MCF 10A (cell line): ENCODE data around the gene GTSE1. TPM values are rescaled to one million over a fixed set of nuclear protein-coding genes. Genes with fewer than 3 reads are reported as not detected.

Experiments
- BruUV-seq: library from RNA; stranded (reverse); fragments of 400-500 nt; replicated peaks from 2 replicates; lab custom pipeline; 2021; lab: Mats Ljungman, UMichigan
- CTCF ChIA-PET: fragments of 300-600 bp; sonication (Branson Sonifier 250); formaldehyde crosslinking; extraction: SDS; loops from one replicate; lab custom pipeline; 2021; ENCODE audit warnings: antibody characterized with exemption, inconsistent platforms; lab: Yijun Ruan, JAX
- POLR2A ChIA-PET: fragments of 300-600, 350-650 bp; sonication (Branson Sonifier 250); formaldehyde crosslinking; extraction: SDS; loops from one replicate; lab custom pipeline; 2020; ENCODE audit warnings: antibody characterized with exemption, inconsistent platforms; lab: Yijun Ruan, JAX
- DNase-seq: peaks from one replicate; pipeline ENCODE4 v3.0.0-alpha.2; 2018; ENCODE audit not compliant: unreplicated experiment
- H3K27ac Mint-ChIP-seq: one replicate; pipeline ENCODE4 v1.8.0; 2022; ENCODE audit warnings: mild to moderate bottlenecking, low read depth, mixed read lengths; ENCODE audit not compliant: unreplicated experiment
- H3K27me3 Mint-ChIP-seq: one replicate; pipeline ENCODE4 v1.8.0; 2022; ENCODE audit warnings: mixed read lengths; ENCODE audit not compliant: insufficient read depth, unreplicated experiment
- H3K36me3 Mint-ChIP-seq: one replicate; pipeline ENCODE4 v1.8.0; 2022; ENCODE audit warnings: mild to moderate bottlenecking, moderate library complexity, mixed read lengths; ENCODE audit not compliant: insufficient read depth, unreplicated experiment
- H3K4me1 Mint-ChIP-seq: one replicate; pipeline ENCODE4 v1.8.0; 2022; ENCODE audit warnings: mixed read lengths; ENCODE audit not compliant: insufficient read depth, unreplicated experiment
- H3K4me3 Mint-ChIP-seq: one replicate; pipeline ENCODE4 v1.8.0; 2022; ENCODE audit warnings: mild to moderate bottlenecking, moderate library complexity, mixed read lengths; ENCODE audit not compliant: unreplicated experiment
- H3K9me3 Mint-ChIP-seq: one replicate; pipeline ENCODE4 v1.8.0; 2022; ENCODE audit warnings: mixed read lengths; ENCODE audit not compliant: unreplicated experiment
- intact Hi-C: fragments of 100-400 bp; cut with micrococcal nuclease; formaldehyde crosslinking; loops from 2 replicates; pipeline ENCODE4 v1.14.1; 2022
- total RNA-seq: library from RNA; stranded (reverse); gene quantifications from 2 replicates; pipeline ENCODE4 v1.2.3, GENCODE V29; 2022
- TF ChIP-seq, protein P1 (sequence below): fragments of 200-600 bp; IDR thresholded peaks from one replicate; pipeline ENCODE4 v1.8.0; 2022; ENCODE audit warnings: antibody characterized with exemption, mild to moderate bottlenecking; ENCODE audit not compliant: unreplicated experiment

Gene GTSE1
- total RNA-seq, 1 experiment from 2014 or later = 19.9 TPM

DNA sequence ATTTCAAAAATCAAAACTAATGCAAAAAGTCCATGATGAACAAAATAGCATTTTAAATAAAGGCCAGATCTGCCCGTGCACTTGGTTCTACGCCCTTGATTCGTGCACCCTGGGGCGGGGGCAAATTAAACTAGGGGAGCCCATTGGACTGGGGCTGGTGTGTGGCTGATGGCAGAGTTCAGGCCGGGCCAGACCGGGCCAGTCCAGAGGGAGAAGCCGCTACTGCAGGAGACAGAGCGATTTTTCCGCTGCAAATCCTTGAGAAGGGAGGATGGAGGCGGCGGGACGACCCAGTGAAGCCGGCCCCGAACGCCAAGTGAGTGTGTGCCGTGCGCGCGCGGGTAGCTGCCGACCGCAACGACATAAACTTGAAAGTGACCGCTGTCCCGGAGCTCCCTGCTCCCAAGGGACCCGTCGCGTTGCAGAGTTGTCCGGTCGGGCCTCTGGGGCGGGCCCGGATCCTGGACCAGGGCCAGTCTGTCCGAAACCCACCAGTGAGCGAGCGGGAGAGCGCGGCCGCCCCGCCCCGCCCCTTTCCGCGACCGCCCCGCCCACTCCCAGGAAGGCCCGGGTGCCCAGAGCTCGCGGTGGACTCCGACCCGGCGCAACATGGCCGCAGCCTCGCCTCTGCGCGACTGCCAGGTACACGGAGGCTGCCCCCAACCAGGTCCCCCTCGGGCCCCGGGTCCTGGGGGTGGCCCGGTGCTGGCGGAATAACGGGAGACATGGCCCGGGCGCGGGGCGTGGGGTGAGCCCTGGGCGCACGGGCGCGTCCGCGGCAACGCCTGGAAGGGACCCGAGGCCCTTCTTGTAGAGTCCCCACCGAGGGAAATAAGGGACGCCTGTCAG is 29.0 kb upstream of the GTSE1 start, which contains the start of gene TTC38:
Gene TTC38 (plus strand): TSS at position 578 of the 849 bp plus-strand sequence. CDS start 32 bp downstream, at position 610.
- H3K36me3 Mint-ChIP-seq = no peaks in the 10 kb centered on the region
- BruUV-seq = no TSS peak
- H3K4me3 Mint-ChIP-seq = peak within 1 kb of the TSS; percentile 84
- no peaks in the 10 kb centered on the region for H3K27me3 Mint-ChIP-seq
- intact Hi-C loops = loop anchor here (1.0 kb wide), 1 partner anchor 29 kb away; the partner anchor contains the start of gene GTSE1
- DNase-seq = peak; percentile 83
- peak within 1 kb of the TSS; percentile 82 for H3K27ac Mint-ChIP-seq
- CTCF ChIA-PET = interaction anchor here (1.0 to 2.0 kb wide), 3 partner anchors 9 to 146 kb away, joined by 3 to 6 read pairs (median 4); no protein-coding TSS in a partner anchor
- H3K9me3 Mint-ChIP-seq = no peaks in the 10 kb centered on the region
- peaks cover 14% of the 10 kb centered on the region for H3K4me1 Mint-ChIP-seq
- TF ChIP-seq, protein P1, sequence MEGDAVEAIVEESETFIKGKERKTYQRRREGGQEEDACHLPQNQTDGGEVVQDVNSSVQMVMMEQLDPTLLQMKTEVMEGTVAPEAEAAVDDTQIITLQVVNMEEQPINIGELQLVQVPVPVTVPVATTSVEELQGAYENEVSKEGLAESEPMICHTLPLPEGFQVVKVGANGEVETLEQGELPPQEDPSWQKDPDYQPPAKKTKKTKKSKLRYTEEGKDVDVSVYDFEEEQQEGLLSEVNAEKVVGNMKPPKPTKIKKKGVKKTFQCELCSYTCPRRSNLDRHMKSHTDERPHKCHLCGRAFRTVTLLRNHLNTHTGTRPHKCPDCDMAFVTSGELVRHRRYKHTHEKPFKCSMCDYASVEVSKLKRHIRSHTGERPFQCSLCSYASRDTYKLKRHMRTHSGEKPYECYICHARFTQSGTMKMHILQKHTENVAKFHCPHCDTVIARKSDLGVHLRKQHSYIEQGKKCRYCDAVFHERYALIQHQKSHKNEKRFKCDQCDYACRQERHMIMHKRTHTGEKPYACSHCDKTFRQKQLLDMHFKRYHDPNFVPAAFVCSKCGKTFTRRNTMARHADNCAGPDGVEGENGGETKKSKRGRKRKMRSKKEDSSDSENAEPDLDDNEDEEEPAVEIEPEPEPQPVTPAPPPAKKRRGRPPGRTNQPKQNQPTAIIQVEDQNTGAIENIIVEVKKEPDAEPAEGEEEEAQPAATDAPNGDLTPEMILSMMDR = no peak
- POLR2A ChIA-PET = interaction anchor here (0.6 to 3.2 kb wide), 20 partner anchors 9 to 1723 kb away, joined by 3 to 29 read pairs (median 3); partner anchors contain the start of genes CDPF1, GTSE1, PPARA and TRMU

GRCh38 chr22:46269564-46269963 is 27.1 kb upstream of the GTSE1 start:
- POLR2A ChIA-PET = interaction anchor here (2.3 to 3.2 kb wide), 2 partner anchors 17 to 20 kb away, joined by 7 to 29 read pairs; partner anchors contain the start of gene CDPF1
- peak overlapping the region; percentile 84 for H3K4me3 Mint-ChIP-seq
- H3K9me3 Mint-ChIP-seq = no peaks in the 10 kb centered on the region
- H3K36me3 Mint-ChIP-seq = peaks cover 4% of the 10 kb centered on the region
- no TSS peak for BruUV-seq
- CTCF ChIA-PET = interaction anchor here (0.6 kb wide), 2 partner anchors 263 to 264 kb away, joined by 3 read pairs; no protein-coding TSS in a partner anchor
- no peak for DNase-seq
- H3K27ac Mint-ChIP-seq = no peak overlapping the region
- TF ChIP-seq, protein P1 = no peak
- intact Hi-C loops = no loop called here
- H3K4me1 Mint-ChIP-seq = peaks cover 14% of the 10 kb centered on the region
- no peaks in the 10 kb centered on the region for H3K27me3 Mint-ChIP-seq

- intact Hi-C loops = no loop called here
- no TSS peak for BruUV-seq
- Mint-ChIP-seq H3K27ac (no peak overlapping the region), H3K4me1 (peaks cover 9% of the 10 kb centered on the region), H3K27me3 (no peaks in the 10 kb centered on the region), H3K9me3 (no peaks in the 10 kb centered on the region), H3K4me3 (no peak overlapping the region), H3K36me3 (peaks cover 23% of the 10 kb centered on the region)
- CTCF ChIA-PET = interaction anchor here (0.7 kb wide), 1 partner anchor 267 kb away, joined by 3 read pairs; no protein-coding TSS in a partner anchor
- POLR2A ChIA-PET = interaction anchor here (0.6 kb wide), 1 partner anchor 61 kb away, joined by 4 read pairs; no protein-coding TSS in a partner anchor
- TF ChIP-seq, protein P1 = no peak
- DNase-seq = no peak
Measured at GRCh38 chr22:46272196-46272595, 24.5 kb upstream of the GTSE1 start.
